Heart right ventricle (tissue), 16 donors: ENCODE data around the gene NHLH1. TPM values are rescaled to one million over a fixed set of nuclear protein-coding genes. Genes with fewer than 3 reads are reported as not detected.

ENCODE experiments used
- ATAC-seq, 8 donors: fragments of 200-7000 bp; cut with Tn5 transposase; one replicate each; pipeline ENCODE4 v1.9.1; 2020; ENCODE audit warnings: mild to moderate bottlenecking in 8 of 8, moderate library complexity in 8 of 8, moderate number of reproducible peaks in 1 of 8
- DNase-seq, 2 donors: peaks; one replicate each; pipeline ENCODE4 v3.0.0-alpha.2; 2020
- H3K27ac ChIP-seq, 10 donors: fragments of 200-600 bp; sonication (generic) in 2 of 10; one replicate each; pipeline versions ENCODE4 v1.5.0 to v1.8.0; 2020 to 2022; ENCODE audit warnings: mild to moderate bottlenecking in 3 of 10
- H3K27me3 ChIP-seq, 7 donors: fragments of 200-600 bp; one replicate each; pipeline ENCODE4 v1.8.0; 2021 to 2022; ENCODE audit warnings: mild to moderate bottlenecking in 2 of 7
- H3K36me3 ChIP-seq, 9 donors: fragments of 200-600 bp; sonication (generic) in 1 of 9; one replicate each; pipeline versions ENCODE4 v1.5.0 to v1.8.0; 2020 to 2022; ENCODE audit warnings: mild to moderate bottlenecking in 2 of 9
- H3K4me1 ChIP-seq, 9 donors: fragments of 200-600 bp; sonication (generic) in 1 of 9; one replicate each; pipeline versions ENCODE4 v1.5.0 to v1.8.0; 2020 to 2022; ENCODE audit warnings: mild to moderate bottlenecking in 4 of 9
- H3K4me3 ChIP-seq, 10 donors: fragments of 200-600 bp; sonication (generic) in 2 of 10; one replicate each; pipeline versions ENCODE4 v1.5.0 to v1.8.0; 2020 to 2022; ENCODE audit warnings: mild to moderate bottlenecking in 7 of 10, moderate library complexity in 2 of 10
- H3K9me3 ChIP-seq, 11 donors: fragments of 200-600 bp in 10 of 11; sonication (generic) in 2 of 11; one replicate each; pipeline versions ENCODE4 v1.5.0 to v1.8.0; 2013 to 2022; ENCODE audit warnings: mild to moderate bottlenecking in 2 of 11, control low read depth in 1 of 11, moderate library complexity in 1 of 11
- CTCF ChIP-seq, 9 donors: fragments of 200-600 bp; sonication (generic) in 2 of 9; IDR thresholded peaks; one replicate each; pipeline versions ENCODE4 v1.5.0 to v1.8.0; 2021 to 2022; ENCODE audit warnings: antibody characterized with exemption in 9 of 9, mild to moderate bottlenecking in 5 of 9, moderate library complexity in 1 of 9
- WGBS, 2 donors: extraction: QIAGEN DNeasy Blood & Tissue Kit; methylation state at CpG; one replicate each; pipeline ENCODE4 v1.1.7; 2013; ENCODE audit warnings: inconsistent platforms in 1 of 2; 5-methylcytosine and 5-hydroxymethylcytosine counted together
- intact Hi-C, 10 donors: fragments of 100-400 bp; cut with DNase I; formaldehyde crosslinking; loops; one replicate each; pipeline versions ENCODE4 v1.11.1 to v1.14.2; 2022
- polyA plus RNA-seq, 2 donors: library from polyadenylated mRNA; stranded (reverse); fragments of 200-250 nt; gene quantifications; one replicate each; pipeline ENCODE4 v1.2.3, GENCODE V29; 2013
- total RNA-seq, 10 donors: library from RNA; stranded (reverse); fragmentation: NEBNext Ultra II Directional in 3 of 10; extraction: Animal tissue kit (Norgen Biotek cat#: 25700) in 3 of 10; gene quantifications; one replicate each; pipeline versions ENCODE4 v1.2.1 to v1.2.4, GENCODE V29; 2021 to 2023
- donor health status: Arrhythmogenic right ventricular cardiomyopathy.
- donor health status: ischemic (EF 13 %, LVEDD 7.1; RV severe dilation, severe dysfunction).
- donor health status: healthy with polysubstance abuse.
- donor health status: DM: no; HTN: yes; CAD: no.
- donor health status: DM: no; HTN: no; CAD: no.
- donor health status: ischemic (EF 25% LVEDD 6.9; RV normal size, moderate dysfunction).
- donor health status: ischemic (EF 25% LVEDD 5.7; RV mildly dilated, moderate dysfunction).
- donor health status: healthy.
- donor health status: DM: yes; HTN: yes; CAD: no.
- donor health status: Ischemic cardiomyopathy.
- donor health status: ischemic (EF 35%, LVEDD 5.7; RV mildly dilated, moderate dysfunction).
- donor health status: nonischemic (EF 11% LVEDD 7.7; RV severe dilation, severe dysfunction).
- donor health status: DM: yes; HTN: yes; CAD: no.
- donor health status: PGD.
- donor health status: ischemic (EF 29% LVEDD 5.4; RV normal size, mild dysfunction).
- donor health status: nonischemic (EF 23%, LVEDD 6.1; RV moderate dilation, normal function).

The NHLH1 gene
- total and polyA plus RNA-seq, 12 donors, result 0.06 to 0.12 (median 0.09) TPM; not detected in 9

- H3K9me3 ChIP-seq, result no peaks in the 10 kb centered on the region
- peaks cover 0 to 57% (median 21%) of the 10 kb centered on the region in 9 donors for H3K36me3 ChIP-seq
- no peak for DNase-seq
- peaks cover 0 to 64% (median 41%) of the 10 kb centered on the region in 9 donors for H3K4me1 ChIP-seq
- intact Hi-C loops, result loop anchor here in 2 of 10 donors (5.0 kb wide), 2 partner anchors 33 to 267 kb away; no protein-coding TSS in a partner anchor
- no peak for ATAC-seq
- WGBS, 2 donors, result 51 to 59% methylated on average over 3 of the region's 3 CpGs
- no peaks in the 10 kb centered on the region for H3K27me3 ChIP-seq
- TF ChIP-seq CTCF (IDR thresholded peaks at IDR 0.05), result no peak
- H3K4me3 ChIP-seq, result no peak overlapping the region
- H3K27ac ChIP-seq, result peak overlapping the region in 3 of 10 donors; percentile 2 to 21 (median 12)
Measured at GRCh38 chr1:160340146-160340545, 26.7 kb upstream of the NHLH1 start.

- 50 to 65% methylated on average over 2 of the region's 2 CpGs for WGBS, 2 donors
- Histone ChIP-seq H3K4me1 (peaks cover 0 to 72% (median 41%) of the 10 kb centered on the region in 9 donors), H3K27ac (peak overlapping the region in 3 of 10 donors; percentile 2 to 21 (median 12)), H3K9me3 (no peaks in the 10 kb centered on the region), H3K27me3 (no peaks in the 10 kb centered on the region), H3K4me3 (peak overlapping the region in 1 of 10 donors; percentile 94), H3K36me3 (peaks cover 0 to 57% (median 21%) of the 10 kb centered on the region in 9 donors)
- TF ChIP-seq CTCF (IDR thresholded peaks at IDR 0.05), result no peak
- intact Hi-C loops, result loop anchor here in 2 of 10 donors (5.0 kb wide), 2 partner anchors 34 to 266 kb away; no protein-coding TSS in a partner anchor
- DNase-seq (no peak), ATAC-seq (no peak)
Measured at GRCh38 chr1:160340866-160341265, 26.0 kb upstream of the NHLH1 start.

- Histone ChIP-seq H3K4me1 (peaks cover 0 to 84% (median 41%) of the 10 kb centered on the region in 9 donors), H3K4me3 (peak overlapping the region; percentile 63 to 96 (median 82)), H3K9me3 (no peaks in the 10 kb centered on the region), H3K27me3 (no peaks in the 10 kb centered on the region), H3K27ac (peak overlapping the region; percentile 51 to 97 (median 90)), H3K36me3 (peaks cover 0 to 57% (median 18%) of the 10 kb centered on the region in 9 donors)
- DNase-seq, result no peak
- no peak for TF ChIP-seq CTCF (IDR thresholded peaks at IDR 0.05)
- intact Hi-C loops, result loop anchor here in 2 of 10 donors (2.0 to 5.0 kb wide), 3 partner anchors 35 to 265 kb away; partner anchors contain the start of gene VANGL2 (in 1 of the 2)
- peak in 7 of 8 donors; percentile 2 to 46 (median 20) for ATAC-seq
- WGBS, 2 donors, result 0% methylated on average over 7 of the region's 7 CpGs
Measured at GRCh38 chr1:160342526-160342925, 24.3 kb upstream of the NHLH1 start.

- Histone ChIP-seq H3K4me3 (peak within 1 kb of the TSS; percentile 63 to 96 (median 82)), H3K9me3 (no peaks in the 10 kb centered on the region), H3K27ac (peak within 1 kb of the TSS; percentile 51 to 97 (median 90)), H3K36me3 (peaks cover 0 to 57% (median 17%) of the 10 kb centered on the region in 9 donors), H3K27me3 (no peaks in the 10 kb centered on the region), H3K4me1 (peaks cover 0 to 77% (median 41%) of the 10 kb centered on the region in 9 donors)
- whole genome bisulfite sequencing, 2 donors, result 0% methylated on average over 58 of the region's 58 CpGs
- intact Hi-C loops, result loop anchor here in 2 of 10 donors (2.0 to 5.0 kb wide), 3 partner anchors 36 to 264 kb away; partner anchors contain the start of gene VANGL2 (in 1 of the 2)
- DNase-seq, result peak; percentile 90 to 96
- peak in 3 of 9 donors; percentile 8 to 19 (median 15) for TF ChIP-seq CTCF (IDR thresholded peaks at IDR 0.05)
- peak; percentile 98 to 100 (median 99) for ATAC-seq
Measured at GRCh38 chr1:160342953-160343869, 23.7 kb upstream of the NHLH1 start, which contains the start of the genes COPA and NCSTN. TSS of gene COPA (minus strand) at chr1:160343250. CDS start at chr1:160343170, 80 bp downstream. TSS of gene NCSTN (plus strand) at chr1:160343383. CDS start at chr1:160343397, 14 bp downstream.
